Kidney (tissue), 14 donors: ENCODE data around the gene PSMA2. TPM values are rescaled to one million over a fixed set of nuclear protein-coding genes. Genes with fewer than 3 reads are reported as not detected.

Source experiments
- DNase-seq, 5 donors: peaks; one replicate each; pipeline ENCODE4 v3.0.0-alpha.2; 2013 to 2020
- FAIRE-seq: peaks from 2 replicates; lab custom pipeline; 2012; peaks lifted over from hg19 to GRCh38; lab: Jason Lieb, UNC
- H3K27ac ChIP-seq, 2 donors: one replicate each; pipeline ENCODE4 v1.7.0; 2013; ENCODE audit warnings: low read depth in 2 of 2, low read length in 2 of 2, inconsistent platforms in 1 of 2
- H3K27me3 ChIP-seq: one replicate; pipeline ENCODE4 v1.7.1; 2013; ENCODE audit warnings: low read length, inconsistent platforms; ENCODE audit not compliant: control insufficient read depth, insufficient read depth
- H3K36me3 ChIP-seq, 3 donors: one replicate each; pipeline versions ENCODE4 v1.7.0 to v1.7.1; 2013; ENCODE audit warnings: low read length in 3 of 3, control low read depth in 1 of 3, inconsistent platforms in 1 of 3; ENCODE audit not compliant: insufficient read depth in 3 of 3, control insufficient read depth in 2 of 3
- H3K4me1 ChIP-seq, 3 donors: one replicate each; pipeline versions ENCODE4 v1.7.0 to v1.7.1; 2013; ENCODE audit warnings: low read length in 3 of 3, inconsistent platforms in 1 of 3, low read depth in 1 of 3; ENCODE audit not compliant: control insufficient read depth in 2 of 3, insufficient read depth in 2 of 3
- H3K4me3 ChIP-seq, 3 donors: one replicate each; pipeline versions ENCODE4 v1.7.0 to v1.8.1; 2013; ENCODE audit warnings: low read length in 3 of 3, control low read depth in 1 of 3, inconsistent platforms in 1 of 3
- H3K9ac ChIP-seq, 3 donors: one replicate each; pipeline versions ENCODE4 v1.7.0 to v1.7.1; 2013; ENCODE audit warnings: low read length in 3 of 3, control low read depth in 1 of 3, inconsistent platforms in 1 of 3
- H3K9me3 ChIP-seq, 3 donors: one replicate each; pipeline versions ENCODE4 v1.7.0 to v1.7.1; 2013; ENCODE audit warnings: low read length in 3 of 3, control low read depth in 1 of 3, inconsistent platforms in 1 of 3; ENCODE audit not compliant: control insufficient read depth in 2 of 3, insufficient read depth in 1 of 3
- CTCF ChIP-seq: IDR thresholded peaks from 3 replicates; pipeline ENCODE4 v1.5.1; 2012; ENCODE audit warnings: mild to moderate bottlenecking, moderate library complexity, borderline replicate concordance; ENCODE audit not compliant: insufficient read depth; ENCODE audit errors: extremely low read depth
- intact Hi-C: fragments of 100-400 bp; cut with DNase I; formaldehyde crosslinking; loops from one replicate; pipeline ENCODE4 v1.11.1; 2022
- polyA plus RNA-seq: library from polyadenylated mRNA; stranded (reverse); fragments of 350-450 nt; fragmentation: Illumina TruSeq; extraction: RNeasy Lipid Tissue Mini Kit (QIAGEN cat#74804); gene quantifications from one replicate; pipeline ENCODE4 v1.2.3, GENCODE V29; 2014; ENCODE audit warnings: low read depth, low replicate concordance; ENCODE audit not compliant: insufficient read depth
- total RNA-seq: library from RNA; stranded (reverse); fragmentation: NEBNext Ultra II Directional; extraction: Animal tissue kit (Norgen Biotek cat#: 25700); gene quantifications from one replicate; pipeline ENCODE4 v1.2.1, GENCODE V29; 2021
- donor health status: control.
- donor health status: control.
- donor health status: control.
- donor health status: control.
- donor health status: control.
- donor health status: DM: yes; HTN: yes; CAD: no.
- donor health status: Normal renal cell carcinoma (clear cell type).

The PSMA2 gene
- total and polyA plus RNA-seq, 2 donors from 2014 or later, result 60.5 to 202 TPM

DNA sequence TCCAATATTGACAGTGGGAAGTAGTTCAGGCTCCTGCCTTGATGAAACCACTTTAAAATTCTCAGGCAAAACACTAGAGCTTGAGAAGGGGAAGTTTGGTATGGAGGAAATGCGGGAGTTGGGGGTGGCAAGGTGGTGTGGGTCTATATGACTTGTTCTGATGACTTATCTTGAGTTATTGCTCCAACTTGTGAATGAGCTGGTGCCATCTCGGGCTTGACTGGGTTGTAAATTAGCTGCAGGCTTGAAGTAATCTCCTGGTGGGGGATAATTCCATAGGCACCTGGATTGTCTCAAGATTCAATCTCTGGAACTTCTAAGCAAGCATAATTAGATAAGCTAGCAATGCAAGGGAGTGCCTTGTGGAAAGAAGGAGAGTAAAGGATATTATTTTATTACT is 29.2 kb upstream of the PSMA2 start:
- no peaks in the 10 kb centered on the region for H3K4me1 ChIP-seq
- H3K27me3 ChIP-seq, result no peaks in the 10 kb centered on the region
- H3K9me3 ChIP-seq, result no peaks in the 10 kb centered on the region
- H3K36me3 ChIP-seq, result no peaks in the 10 kb centered on the region
- FAIRE-seq, result no peak
- no peak overlapping the region for H3K27ac ChIP-seq
- no peak overlapping the region for H3K4me3 ChIP-seq
- intact Hi-C loops, result no loop called here
- no peak overlapping the region for H3K9ac ChIP-seq
- no peak for DNase-seq
- TF ChIP-seq CTCF, result no peak

GRCh38 chr7:42960762-42961161 is 28.8 kb upstream of the PSMA2 start:
- intact Hi-C loops, result no loop called here
- H3K27me3 ChIP-seq, result no peaks in the 10 kb centered on the region
- H3K4me1 ChIP-seq, result no peaks in the 10 kb centered on the region
- no peaks in the 10 kb centered on the region for H3K9me3 ChIP-seq
- no peak overlapping the region for H3K4me3 ChIP-seq
- TF ChIP-seq CTCF, result no peak
- DNase-seq (no peak), FAIRE-seq (no peak)
- no peak overlapping the region for H3K9ac ChIP-seq
- H3K36me3 ChIP-seq, result no peaks in the 10 kb centered on the region
- no peak overlapping the region for H3K27ac ChIP-seq

DNA sequence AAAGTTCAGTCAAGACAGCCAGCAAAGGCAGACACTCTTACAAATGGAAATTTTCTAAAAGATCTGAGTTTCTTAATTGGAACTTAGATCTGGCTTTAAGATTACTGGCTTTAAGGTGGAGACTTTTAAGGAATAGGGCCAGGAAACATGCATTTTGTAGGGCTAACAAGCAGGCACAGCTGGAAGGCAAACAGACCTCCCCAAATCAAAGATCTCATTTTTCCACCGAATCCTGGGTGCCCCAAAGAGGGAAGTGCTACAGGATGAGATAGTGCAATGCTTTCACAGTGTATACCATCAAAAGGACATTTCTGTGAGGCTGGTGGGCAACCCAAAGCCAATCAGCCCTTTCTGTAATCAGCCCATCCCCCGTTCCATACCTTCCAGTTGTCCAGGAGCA is 27.6 kb upstream of the PSMA2 start:
- no peak for TF ChIP-seq CTCF
- Histone ChIP-seq H3K27ac (no peak overlapping the region), H3K9ac (no peak overlapping the region), H3K9me3 (no peaks in the 10 kb centered on the region), H3K4me1 (no peaks in the 10 kb centered on the region), H3K27me3 (no peaks in the 10 kb centered on the region), H3K36me3 (no peaks in the 10 kb centered on the region), H3K4me3 (no peak overlapping the region)
- DNase-seq (no peak), FAIRE-seq (no peak)
- intact Hi-C loops, result no loop called here

- FAIRE-seq (no peak), DNase-seq (no peak)
- Histone ChIP-seq H3K9me3 (no peaks in the 10 kb centered on the region), H3K9ac (no peak overlapping the region), H3K27ac (no peak overlapping the region), H3K27me3 (no peaks in the 10 kb centered on the region), H3K4me1 (no peaks in the 10 kb centered on the region), H3K4me3 (no peak overlapping the region), H3K36me3 (no peaks in the 10 kb centered on the region)
- no peak for TF ChIP-seq CTCF
- intact Hi-C loops, result no loop called here
These were observed 24.1 kb upstream of the PSMA2 start for GRCh38 chr7:42956062-42956461.
